H1 (cell line): Measurements from ENCODE around the gene GZMM. TPM values are rescaled to one million over a fixed set of nuclear protein-coding genes. Genes with fewer than 3 reads are reported as not detected.

Experiments used
- ASH2L ChIP-seq: fragments of 200-600, 300-600 bp; sonication (generic); IDR thresholded peaks from one replicate; pipeline ENCODE4 v1.7.1; 2017; ENCODE audit warnings: low read length
- BACH1 ChIP-seq: IDR thresholded peaks from 2 replicates; pipeline ENCODE4 v1.6.1; 2012; ENCODE audit warnings: low read length, improper control_type of control experiment
- CTCF ChIP-seq, 3 experiments: IDR thresholded peaks; 1 replicate in 2 of 3; 2 replicates in 1 of 3; pipeline versions ENCODE4 v1.5.1 to v1.6.1; 2011; ENCODE audit warnings: low read length in 3 of 3, mild to moderate bottlenecking in 3 of 3, inconsistent platforms in 2 of 3, low read depth in 1 of 3, moderate library complexity in 1 of 3; ENCODE audit not compliant: insufficient read depth in 1 of 3; ENCODE audit errors: control extremely low read depth in 1 of 3
- EP300 ChIP-seq, 2 experiments: IDR thresholded peaks; 1 replicate in 1 of 2; 2 replicates in 1 of 2; pipeline ENCODE4 v1.6.1; 2011 to 2012; ENCODE audit warnings: low read depth in 2 of 2, low read length in 2 of 2, mild to moderate bottlenecking in 2 of 2, borderline replicate concordance in 1 of 2, inconsistent platforms in 1 of 2, moderate library complexity in 1 of 2
- EZH2 ChIP-seq: fragments of 200-600 bp; sonication (generic); IDR thresholded peaks from 2 replicates; pipeline ENCODE4 v1.7.1; 2012; ENCODE audit warnings: low read depth, mild to moderate bottlenecking, moderate library complexity, low read length, inconsistent platforms; ENCODE audit not compliant: severe bottlenecking
- HDAC2 ChIP-seq, 2 experiments: fragments of 300-600 bp in 1 of 2; sonication (generic) in 1 of 2; IDR thresholded peaks; 2 replicates each; pipeline ENCODE4 v1.6.1; 2011 to 2012; ENCODE audit warnings: low read depth in 2 of 2, low read length in 2 of 2, mild to moderate bottlenecking in 2 of 2, moderate library complexity in 2 of 2, borderline replicate concordance in 1 of 2, inconsistent platforms in 1 of 2
- JUN ChIP-seq: IDR thresholded peaks from 2 replicates; pipeline ENCODE4 v1.6.1; 2011; ENCODE audit warnings: low read depth, mild to moderate bottlenecking, improper control_type of control experiment, low read length
- KDM1A ChIP-seq: fragments of 200-600, 300-600 bp; sonication (generic); IDR thresholded peaks from 2 replicates; pipeline ENCODE4 v1.7.1; 2016; ENCODE audit warnings: mild to moderate bottlenecking, low read length, borderline replicate concordance
- KDM5A ChIP-seq: fragments of 200-600 bp; IDR thresholded peaks from 2 replicates; pipeline ENCODE4 v1.7.1; 2012; ENCODE audit warnings: mild to moderate bottlenecking, low read length, inconsistent platforms, mixed read lengths
- POLR2A ChIP-seq, 2 experiments: IDR thresholded peaks; 1 replicate in 1 of 2; 2 replicates in 1 of 2; pipeline ENCODE4 v1.6.1; 2011; ENCODE audit warnings: low read depth in 2 of 2, low read length in 2 of 2, mild to moderate bottlenecking in 2 of 2; ENCODE audit errors: control extremely low read depth in 1 of 2
- RAD21 ChIP-seq, 2 experiments: IDR thresholded peaks in 1 of 2; conservative IDR thresholded peaks in 1 of 2; 2 replicates each; pipeline ENCODE4 v1.6.1; 2011; ENCODE audit warnings: low read depth in 2 of 2, low read length in 2 of 2, improper control_type of control experiment in 1 of 2, inconsistent platforms in 1 of 2, mild to moderate bottlenecking in 1 of 2, moderate library complexity in 1 of 2
- RBBP5 ChIP-seq: IDR thresholded peaks from 2 replicates; pipeline ENCODE4 v1.7.1; 2012; ENCODE audit warnings: low read depth, mild to moderate bottlenecking, inconsistent platforms, low read length, moderate library complexity, borderline replicate concordance
- RXRA ChIP-seq: IDR thresholded peaks from 2 replicates; pipeline ENCODE4 v1.6.1; 2011; ENCODE audit warnings: low read depth, mild to moderate bottlenecking, low read length, moderate library complexity; ENCODE audit not compliant: insufficient read depth
- SAP30 ChIP-seq: fragments of 300-600 bp; sonication (generic); IDR thresholded peaks from 2 replicates; pipeline ENCODE4 v1.7.1; 2012; ENCODE audit warnings: low read length, moderate library complexity, mild to moderate bottlenecking, inconsistent platforms; ENCODE audit not compliant: insufficient read depth, insufficient replicate concordance
- SP1 ChIP-seq: IDR thresholded peaks from 2 replicates; pipeline ENCODE4 v1.6.1; 2011; ENCODE audit warnings: low read depth, low read length
- SUZ12 ChIP-seq: fragments of 200-600 bp; sonication (generic); IDR thresholded peaks from 2 replicates; pipeline ENCODE4 v1.6.1; 2012; ENCODE audit warnings: mild to moderate bottlenecking, inconsistent platforms, low read length, moderate library complexity, mixed read lengths
- TAF1 ChIP-seq: IDR thresholded peaks from 2 replicates; pipeline ENCODE4 v1.6.1; 2011; ENCODE audit warnings: mild to moderate bottlenecking, low read depth, low read length
- TEAD4 ChIP-seq: IDR thresholded peaks from 2 replicates; pipeline ENCODE4 v1.6.1; 2012; ENCODE audit warnings: low read depth, low read length, inconsistent platforms, mixed read lengths
- USF2 ChIP-seq: IDR thresholded peaks from 2 replicates; pipeline ENCODE4 v1.6.1; 2011; ENCODE audit warnings: low read length, improper control_type of control experiment
- polyA plus RNA-seq, 7 experiments: library from polyadenylated mRNA; depleted of rRNA in 3 of 7; stranded (reverse) in 5 of 7; unstranded in 2 of 7; fragments of >200 nt in 5 of 7; fragments of 200-250 nt in 2 of 7; gene quantifications; 1 replicate in 5 of 7; 2 replicates in 1 of 7; 4 replicates in 1 of 7; pipeline versions ENCODE4 v1.2.1 to v1.2.3, GENCODE V29; 2011 to 2013; ENCODE audit warnings: missing spikeins in 2 of 7, mixed read lengths in 2 of 7
- total RNA-seq: library from RNA; stranded (reverse); fragmentation: NEBNext Ultra II Directional; extraction: Animal tissue kit (Norgen Biotek cat#: 25700); gene quantifications from 2 replicates; pipeline ENCODE4 v1.2.1, GENCODE V29; 2021

GZMM gene
- total and polyA plus RNA-seq, 2 of the 8 experiments (the other 6 are each of a cell fraction or from before 2014, with no cell fraction given) = 0.09 to 0.32 TPM

- TF ChIP-seq KDM5A = no peak
- TF ChIP-seq EP300 (IDR thresholded peaks at IDR 0.05; ENCODE audit: borderline replicate concordance in 1 of 2, low read depth in 2 of 2, low read length in 2 of 2) = no peak
- no peak for TF ChIP-seq SAP30
- no peak for TF ChIP-seq SP1
- no peak for TF ChIP-seq EZH2
- no peak for TF ChIP-seq SUZ12
- 0 out of 2 replicates have a peak, but pooled peaks have one; percentile 70 for TF ChIP-seq RBBP5
- TF ChIP-seq CTCF (IDR thresholded peaks at IDR 0.05; ENCODE audit: control extremely low read depth in 1 of 3, insufficient read depth in 1 of 3, low read depth in 1 of 3, low read length in 3 of 3) = no peak
- no peak for TF ChIP-seq BACH1
- TF ChIP-seq ASH2L = peak; percentile 24
- TF ChIP-seq POLR2A (IDR thresholded peaks at IDR 0.05; ENCODE audit: control extremely low read depth in 1 of 2, low read depth in 2 of 2, low read length in 2 of 2) = no peak
- no peak for TF ChIP-seq RAD21 (IDR thresholded peaks at IDR 0.05 in 1 of 2, conservative IDR thresholded peaks at IDR 0.05 in 1 of 2; ENCODE audit: low read depth in 2 of 2, low read length in 2 of 2)
- TF ChIP-seq JUN = no peak
- TF ChIP-seq KDM1A = no peak
- TF ChIP-seq RXRA = no peak
- 0 out of 4 replicates have a peak, but pooled peaks of 1 of the 2 experiments have one; percentile 31 for TF ChIP-seq HDAC2 (IDR thresholded peaks at IDR 0.05; ENCODE audit: borderline replicate concordance in 1 of 2, low read depth in 2 of 2, low read length in 2 of 2)
- no peak for TF ChIP-seq USF2
- TF ChIP-seq TEAD4 = no peak
- TF ChIP-seq TAF1 = peak; percentile 66
These were observed 12.7 kb upstream of the GZMM start (continued) for GRCh38 chr19:531009-531752.
